HG03066 (cell line): ENCODE data around the gene SLC35F6.
"Not testable (repeated sequence)": the region's sequence is repeated elsewhere in the genome, so short reads cannot be mapped to it uniquely, and the experiment has no call there.

Experiments
- ATAC-seq: cut with Tn5 transposase; IDR thresholded peaks from one replicate; pipeline ENCODE4 v1.9.1; 2021; ENCODE audit warnings: low read depth; ENCODE audit not compliant: unreplicated experiment

SLC35F6 gene

GRCh38 chr2:26754972-26755670 lies 9.0 kb upstream of the SLC35F6 start:
- no peak for ATAC-seq

DNA sequence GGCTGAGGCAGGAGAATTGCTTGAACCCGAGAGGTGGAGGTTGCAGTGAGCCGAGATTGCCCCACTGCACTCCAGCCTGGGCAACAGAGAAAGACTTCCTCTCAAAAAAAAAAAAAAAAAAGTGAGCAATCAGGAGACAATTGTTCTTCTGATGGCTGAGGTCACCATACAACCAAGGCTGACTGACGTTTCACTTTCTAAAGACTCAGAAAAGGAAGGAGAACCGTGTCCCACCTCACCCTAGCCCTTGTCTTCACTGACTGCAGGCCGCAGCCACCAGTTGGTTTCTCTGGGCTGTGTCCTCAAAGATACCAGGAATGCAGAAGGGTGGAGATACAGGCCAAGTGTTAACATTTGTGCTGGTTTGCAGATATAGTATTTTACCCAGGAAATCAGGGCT lies 7.7 kb upstream of the SLC35F6 start:
- no peak for ATAC-seq

- ATAC-seq: no peak
Observed at GRCh38 chr2:26757873-26758789, 6.0 kb upstream of the SLC35F6 start.

DNA sequence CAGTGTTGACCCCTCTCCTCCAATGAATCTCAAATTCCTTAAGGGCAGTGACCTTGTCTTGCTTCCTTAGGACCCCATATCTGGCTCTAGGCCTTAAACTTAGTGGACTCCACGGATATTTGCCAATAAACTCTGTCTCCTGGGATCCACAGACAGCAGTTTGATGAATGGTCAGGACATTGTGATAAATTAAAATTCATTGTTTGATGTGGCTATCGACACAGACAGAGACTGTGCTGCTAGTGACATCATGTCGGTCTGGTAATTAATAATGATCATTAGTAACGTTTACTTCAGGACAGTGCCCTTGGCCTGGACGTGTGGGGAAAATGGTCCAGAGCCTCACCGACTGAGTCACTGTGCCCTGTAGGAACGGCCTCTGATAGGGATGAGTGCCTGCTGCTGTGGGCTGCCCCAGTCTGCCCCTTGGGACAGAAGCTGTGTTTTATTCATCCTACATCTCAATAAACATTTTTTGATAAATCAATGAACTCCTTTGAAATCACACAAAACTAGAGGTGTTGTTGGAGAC lies 5.2 kb upstream of the SLC35F6 start:
- ATAC-seq: no peak

GRCh38 chr2:26759845-26760244 lies 4.2 kb upstream of the SLC35F6 start:
- no peak for ATAC-seq

DNA sequence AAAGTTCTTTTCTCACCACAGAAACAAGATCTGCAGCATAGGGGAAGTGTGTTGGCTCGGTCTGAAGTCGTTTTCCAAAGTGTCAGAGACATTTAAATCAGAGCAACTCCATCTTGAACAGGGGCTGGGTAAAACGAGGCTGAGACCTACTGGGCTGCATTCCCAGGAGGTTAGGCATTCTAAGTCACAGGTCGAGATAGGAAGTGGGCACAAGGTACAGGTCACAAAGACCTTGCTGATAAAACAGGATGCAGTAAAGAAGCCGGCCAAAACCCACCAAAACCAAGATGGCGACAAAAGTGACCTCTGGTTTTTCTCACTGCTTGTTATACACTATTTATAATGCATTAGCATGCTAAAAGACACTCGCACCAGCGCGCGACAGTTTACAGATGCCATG lies 3.1 kb upstream of the SLC35F6 start:
- not testable (repeated sequence) for ATAC-seq

GRCh38 chr2:26763019-26763418 lies 1.1 kb upstream of the SLC35F6 start:
- no peak for ATAC-seq

- no peak for ATAC-seq
Observed at GRCh38 chr2:26764906-26765305, 822 bp downstream of the SLC35F6 start.

- no peak for ATAC-seq
Observed at GRCh38 chr2:26765475-26766200, 1.6 kb downstream of the SLC35F6 start.

GRCh38 chr2:26767129-26767528 lies 3.0 kb downstream of the SLC35F6 start:
- no peak for ATAC-seq

DNA sequence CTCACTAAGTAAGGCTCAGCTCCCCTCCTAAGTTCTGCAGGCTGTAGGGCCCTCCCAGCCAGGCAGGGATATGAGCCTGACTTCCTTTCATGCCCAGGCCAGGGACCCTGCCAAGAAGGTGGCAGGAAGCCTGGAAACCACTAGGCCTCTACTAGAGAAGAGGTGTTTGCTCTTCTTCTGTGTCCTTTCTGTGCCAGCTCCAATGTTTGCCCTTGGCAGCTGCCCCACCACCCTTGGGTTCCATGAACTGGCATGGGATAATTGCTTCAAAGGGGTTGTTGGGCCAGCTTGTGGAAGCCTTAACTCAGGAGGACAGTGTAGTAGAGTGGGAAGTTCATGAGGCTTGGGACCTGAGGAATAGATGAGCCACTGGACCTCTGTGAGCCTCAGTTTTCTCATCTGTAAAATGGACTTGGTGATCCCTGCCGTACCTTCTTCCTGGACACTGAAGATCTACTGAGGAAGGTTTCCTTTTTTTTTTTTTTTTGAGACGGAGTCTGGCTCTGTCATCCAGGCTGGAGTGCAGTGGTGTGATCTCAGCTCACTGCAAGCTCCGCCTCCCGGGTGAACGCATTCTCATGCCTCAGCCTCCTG lies 3.9 kb downstream of the SLC35F6 start:
- ATAC-seq: no peak

GRCh38 chr2:26768759-26769088 lies 4.6 kb downstream of the SLC35F6 start:
- no peak for ATAC-seq

GRCh38 chr2:26769089-26769761 lies 5.1 kb downstream of the SLC35F6 start:
- no peak for ATAC-seq

DNA sequence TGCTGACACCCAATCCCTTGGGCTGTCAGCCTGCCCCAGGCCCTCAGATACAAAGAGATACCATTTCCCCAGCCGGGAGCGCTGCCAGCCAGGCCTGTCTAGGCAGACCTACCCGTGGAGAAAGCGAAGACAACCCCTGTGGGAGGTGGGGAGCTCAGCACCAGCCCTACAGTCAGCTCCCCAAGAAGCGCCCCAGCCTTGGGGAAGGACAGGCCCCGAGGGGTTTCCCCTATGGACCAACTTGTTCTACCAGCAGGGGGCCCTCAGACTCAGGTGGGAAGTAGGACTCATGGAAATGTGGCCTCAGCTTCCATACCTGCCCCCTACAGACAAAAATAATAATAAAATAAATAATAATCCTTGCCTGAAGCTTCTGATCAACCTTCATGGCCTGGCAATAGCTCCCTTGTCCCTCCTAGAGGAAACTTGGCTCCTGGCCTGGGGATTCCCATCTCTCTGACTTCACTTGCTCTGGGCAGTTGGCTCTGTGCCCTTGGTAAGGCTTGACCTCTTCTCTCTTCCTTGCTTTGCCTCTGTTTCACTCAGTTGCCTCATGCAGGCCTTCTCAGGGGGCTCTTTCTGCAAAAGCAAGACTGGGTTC lies 7.0 kb downstream of the SLC35F6 start:
- ATAC-seq: no peak

- no peak for ATAC-seq
Observed at GRCh38 chr2:26772064-26773001, 8.2 kb downstream of the SLC35F6 start.

- ATAC-seq: no peak
Observed at GRCh38 chr2:26776195-26776800, 12.2 kb downstream of the SLC35F6 start.

DNA sequence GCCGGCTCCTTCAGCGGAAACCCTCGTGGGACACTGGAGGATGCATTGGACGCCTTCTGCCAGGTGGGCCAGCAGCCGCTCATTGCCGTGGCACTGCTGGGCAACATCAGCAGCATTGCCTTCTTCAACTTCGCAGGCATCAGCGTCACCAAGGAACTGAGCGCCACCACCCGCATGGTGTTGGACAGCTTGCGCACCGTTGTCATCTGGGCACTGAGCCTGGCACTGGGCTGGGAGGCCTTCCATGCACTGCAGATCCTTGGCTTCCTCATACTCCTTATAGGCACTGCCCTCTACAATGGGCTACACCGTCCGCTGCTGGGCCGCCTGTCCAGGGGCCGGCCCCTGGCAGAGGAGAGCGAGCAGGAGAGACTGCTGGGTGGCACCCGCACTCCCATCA lies 14.0 kb downstream of the SLC35F6 start:
- ATAC-seq: no peak

GRCh38 chr2:26778507-26778906 lies 14.4 kb downstream of the SLC35F6 start:
- ATAC-seq: no peak
